Gastroesophageal sphincter (tissue), 4 donors: Measurements from ENCODE around the gene PI4KB. TPM values are rescaled to one million over a fixed set of nuclear protein-coding genes. Genes with fewer than 3 reads are reported as not detected.
A peak's percentile ranks its signal among the peaks of the same experiment; 100 is the strongest.

ENCODE experiments used
- ATAC-seq: fragments of 150-250 bp; one replicate; pipeline ENCODE4 v1.9.1; 2016; ENCODE audit warnings: mild to moderate bottlenecking, moderate library complexity
- H3K27ac ChIP-seq, 4 donors: fragments of 200-600 bp; sonication (generic) in 3 of 4; 1 replicate in 3 of 4; 2 replicates in 1 of 4; pipeline ENCODE4 v1.5.1; 2016 to 2019
- H3K27me3 ChIP-seq: fragments of 200-600 bp; sonication (generic); one replicate; pipeline ENCODE4 v1.5.1; 2019
- H3K36me3 ChIP-seq, 2 donors: fragments of 200-600 bp; sonication (generic); one replicate each; pipeline ENCODE4 v1.5.1; 2019; ENCODE audit warnings: control low read depth in 1 of 2
- H3K4me1 ChIP-seq, 3 donors: fragments of 200-600 bp; sonication (generic); 1 replicate in 2 of 3; 2 replicates in 1 of 3; pipeline ENCODE4 v1.5.1; 2016 to 2019; ENCODE audit warnings: control low read depth in 2 of 3
- H3K4me3 ChIP-seq, 2 donors: fragments of 200-600 bp; sonication (generic); one replicate each; pipeline ENCODE4 v1.5.1; 2019; ENCODE audit warnings: mild to moderate bottlenecking in 1 of 2, moderate library complexity in 1 of 2
- H3K9me3 ChIP-seq, 3 donors: fragments of 200-600 bp; sonication (generic); one replicate each; pipeline ENCODE4 v1.5.1; 2017 to 2019; ENCODE audit warnings: control low read depth in 2 of 3
- CTCF ChIP-seq, 4 experiments: fragments of 200-600 bp in 2 of 4; fragments of 450-650 bp in 2 of 4; sonication (generic) in 1 of 4; IDR thresholded peaks; one replicate each; pipeline ENCODE4 v1.5.1; 2017 to 2019; ENCODE audit warnings: antibody characterized with exemption in 4 of 4, mild to moderate bottlenecking in 2 of 4, moderate library complexity in 2 of 4
- EP300 ChIP-seq: sonication (generic); formaldehyde crosslinking; IDR thresholded peaks from one replicate; pipeline ENCODE4 v1.6.1; 2017; ENCODE audit warnings: antibody characterized with exemption, mild to moderate bottlenecking
- POLR2A ChIP-seq, 2 donors: fragments of 450-650 bp; IDR thresholded peaks; one replicate each; pipeline ENCODE4 v1.6.1; 2017; ENCODE audit warnings: antibody characterized with exemption in 2 of 2, mild to moderate bottlenecking in 2 of 2, moderate library complexity in 1 of 2
- POLR2AphosphoS5 ChIP-seq: sonication (generic); formaldehyde crosslinking; IDR thresholded peaks from one replicate; pipeline ENCODE4 v1.6.1; 2017; ENCODE audit warnings: antibody characterized with exemption
- WGBS, 2 donors: methylation state at CpG; one replicate each; pipeline ENCODE4 v1.1.5; 2018; ENCODE audit warnings: low coverage in 1 of 2; 5-methylcytosine and 5-hydroxymethylcytosine counted together
- total RNA-seq, 4 donors: library from RNA; depleted of rRNA; stranded (reverse); fragments of >200 nt; gene quantifications; one replicate each; pipeline ENCODE4 v1.1.0, GENCODE V29; 2016

PI4KB gene
- total RNA-seq, 4 donors from 2014 or later, result 95.0 to 104 (median 97.9) TPM

GRCh38 chr1:151312826-151313225 lies 14.4 kb downstream of the PI4KB start:
- H3K36me3 ChIP-seq, result peaks cover 0 to 96% of the 10 kb centered on the region in 2 donors
- WGBS, 2 donors, result 82 to 89% methylated on average over 3 to 8 of the region's 8 CpGs
- peak overlapping the region in 3 of 4 donors; percentile 79 to 84 (median 82) for H3K27ac ChIP-seq
- H3K4me3 ChIP-seq, result no peak overlapping the region
- H3K4me1 ChIP-seq, result peaks cover 25 to 82% (median 38%) of the 10 kb centered on the region in 3 donors
- TF ChIP-seq POLR2AphosphoS5 (no peak), EP300 (no peak), CTCF (IDR thresholded peaks at IDR 0.05) (no peak), POLR2A (IDR thresholded peaks at IDR 0.05) (no peak)
- no peak for ATAC-seq
- no peaks in the 10 kb centered on the region for H3K9me3 ChIP-seq
- no peaks in the 10 kb centered on the region for H3K27me3 ChIP-seq

- Histone ChIP-seq H3K27ac (peak overlapping the region; percentile 79 to 84 (median 82)), H3K9me3 (no peaks in the 10 kb centered on the region), H3K27me3 (no peaks in the 10 kb centered on the region), H3K4me1 (peaks cover 25 to 78% (median 38%) of the 10 kb centered on the region in 3 donors), H3K36me3 (peaks cover 0 to 96% of the 10 kb centered on the region in 2 donors), H3K4me3 (no peak overlapping the region)
- no peak for ATAC-seq
- WGBS, 2 donors, result 83 to 88% methylated on average over 1 to 4 of the region's 4 CpGs
- TF ChIP-seq EP300 (no peak), POLR2AphosphoS5 (no peak), POLR2A (IDR thresholded peaks at IDR 0.05) (no peak), CTCF (IDR thresholded peaks at IDR 0.05) (no peak)
These were observed 14.8 kb downstream of the PI4KB start for GRCh38 chr1:151312411-151312810.

GRCh38 chr1:151311589-151312331 lies 15.5 kb downstream of the PI4KB start:
- H3K27me3 ChIP-seq, result no peaks in the 10 kb centered on the region
- peak; percentile 97 for ATAC-seq
- H3K27ac ChIP-seq, result peak overlapping the region; percentile 79 to 84 (median 82)
- 31 to 43% methylated on average over 4 to 5 of the region's 7 CpGs for WGBS, 2 donors
- peaks cover 25 to 74% (median 38%) of the 10 kb centered on the region in 3 donors for H3K4me1 ChIP-seq
- no peak overlapping the region for H3K4me3 ChIP-seq
- no peaks in the 10 kb centered on the region for H3K9me3 ChIP-seq
- TF ChIP-seq POLR2AphosphoS5, result peak; percentile 93
- TF ChIP-seq POLR2A (IDR thresholded peaks at IDR 0.05), result no peak
- peaks cover 0 to 96% of the 10 kb centered on the region in 2 donors for H3K36me3 ChIP-seq

GRCh38 chr1:151311011-151311410 lies 16.2 kb downstream of the PI4KB start:
- Histone ChIP-seq H3K27ac (peak overlapping the region; percentile 63 to 84 (median 80)), H3K27me3 (no peaks in the 10 kb centered on the region), H3K4me3 (no peak overlapping the region), H3K36me3 (peaks cover 0 to 96% of the 10 kb centered on the region in 2 donors), H3K9me3 (no peaks in the 10 kb centered on the region), H3K4me1 (peaks cover 25 to 74% (median 38%) of the 10 kb centered on the region in 3 donors)
- 40 to 50% methylated on average over 1 to 4 of the region's 4 CpGs for WGBS, 2 donors
- ATAC-seq, result no peak
- TF ChIP-seq POLR2AphosphoS5 (no peak), EP300 (no peak), POLR2A (IDR thresholded peaks at IDR 0.05) (no peak), CTCF (IDR thresholded peaks at IDR 0.05) (no peak)

GRCh38 chr1:151309811-151310323 lies 17.3 kb downstream of the PI4KB start:
- Histone ChIP-seq H3K27me3 (no peaks in the 10 kb centered on the region), H3K4me3 (no peak overlapping the region), H3K4me1 (peaks cover 24 to 66% (median 36%) of the 10 kb centered on the region in 3 donors), H3K9me3 (no peaks in the 10 kb centered on the region), H3K36me3 (peaks cover 0 to 96% of the 10 kb centered on the region in 2 donors), H3K27ac (peak overlapping the region; percentile 7 to 84 (median 80))
- ATAC-seq, result no peak
- TF ChIP-seq POLR2A (IDR thresholded peaks at IDR 0.05) (no peak), POLR2AphosphoS5 (peak; percentile 35), EP300 (no peak)
- 0 to 29% methylated on average over 1 to 2 of the region's 7 CpGs for WGBS, 2 donors
